Ishikawa (cell line): Measurements from ENCODE around the gene WWOX.

Source experiments
- CEBPB ChIP-seq: IDR thresholded peaks from 2 replicates; pipeline ENCODE4 v1.6.1; 2012
- CREB1 ChIP-seq: IDR thresholded peaks from 2 replicates; pipeline ENCODE4 v1.6.1; 2012; ENCODE audit warnings: low read depth
- EGR1 ChIP-seq: IDR thresholded peaks from 2 replicates; pipeline ENCODE4 v1.6.1; 2012
- EP300 ChIP-seq: IDR thresholded peaks from 2 replicates; pipeline ENCODE4 v1.6.1; 2012; ENCODE audit warnings: borderline replicate concordance
- FOXM1 ChIP-seq: IDR thresholded peaks from 2 replicates; pipeline ENCODE4 v1.6.1; 2012; ENCODE audit warnings: low read depth, borderline replicate concordance
- MAX ChIP-seq: IDR thresholded peaks from 2 replicates; pipeline ENCODE4 v1.6.1; 2012
- NFIC ChIP-seq: IDR thresholded peaks from 2 replicates; pipeline ENCODE4 v1.6.1; 2012
- RAD21 ChIP-seq: IDR thresholded peaks from 2 replicates; pipeline ENCODE4 v1.6.1; 2012; ENCODE audit warnings: low read depth
- TAF1 ChIP-seq: IDR thresholded peaks from 2 replicates; pipeline ENCODE4 v1.6.1; 2012; ENCODE audit warnings: low read depth, mild to moderate bottlenecking
- TCF12 ChIP-seq: IDR thresholded peaks from 2 replicates; pipeline ENCODE4 v1.6.1; 2012; ENCODE audit warnings: low read depth
- TEAD4 ChIP-seq: IDR thresholded peaks from 2 replicates; pipeline ENCODE4 v1.6.1; 2012
- USF1 ChIP-seq: IDR thresholded peaks from 2 replicates; pipeline ENCODE4 v1.6.1; 2012
- YY1 ChIP-seq: IDR thresholded peaks from 2 replicates; pipeline ENCODE4 v1.6.1; 2012; ENCODE audit warnings: low read depth
- ZBTB7A ChIP-seq: IDR thresholded peaks from 2 replicates; pipeline ENCODE4 v1.6.1; 2012; ENCODE audit warnings: low read depth
- TF ChIP-seq, protein P1 (sequence below): IDR thresholded peaks from 2 replicates; pipeline ENCODE4 v1.6.1; 2012; ENCODE audit warnings: low read depth, mild to moderate bottlenecking

The WWOX gene

DNA sequence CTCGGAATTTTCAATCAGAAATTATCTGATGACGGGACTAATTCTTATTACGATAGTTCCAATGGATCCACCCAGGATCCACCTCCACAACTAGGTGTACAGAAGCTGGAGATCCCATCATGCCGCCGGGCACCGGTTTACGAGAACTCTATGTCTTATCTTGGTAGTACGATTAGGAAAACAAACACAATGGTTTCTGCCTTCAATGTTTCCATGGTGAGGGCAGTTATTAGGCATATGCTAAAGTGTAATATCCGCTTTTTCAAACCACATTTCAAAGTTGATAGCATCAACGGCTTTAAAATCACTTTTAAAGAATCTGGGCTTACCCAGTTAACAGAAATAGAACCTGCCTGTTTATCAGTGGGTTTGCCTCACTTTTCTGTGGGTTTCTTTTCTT is 795.4 kb downstream of the WWOX start:
- TF ChIP-seq YY1 (no peak), ZBTB7A (no peak), MAX (no peak), FOXM1 (no peak), CREB1 (no peak), CEBPB (no peak), TEAD4 (no peak), EP300 (no peak), TCF12 (no peak), EGR1 (no peak), RAD21 (no peak), TAF1 (no peak), NFIC (no peak), USF1 (no peak)
- TF ChIP-seq, protein P1, sequence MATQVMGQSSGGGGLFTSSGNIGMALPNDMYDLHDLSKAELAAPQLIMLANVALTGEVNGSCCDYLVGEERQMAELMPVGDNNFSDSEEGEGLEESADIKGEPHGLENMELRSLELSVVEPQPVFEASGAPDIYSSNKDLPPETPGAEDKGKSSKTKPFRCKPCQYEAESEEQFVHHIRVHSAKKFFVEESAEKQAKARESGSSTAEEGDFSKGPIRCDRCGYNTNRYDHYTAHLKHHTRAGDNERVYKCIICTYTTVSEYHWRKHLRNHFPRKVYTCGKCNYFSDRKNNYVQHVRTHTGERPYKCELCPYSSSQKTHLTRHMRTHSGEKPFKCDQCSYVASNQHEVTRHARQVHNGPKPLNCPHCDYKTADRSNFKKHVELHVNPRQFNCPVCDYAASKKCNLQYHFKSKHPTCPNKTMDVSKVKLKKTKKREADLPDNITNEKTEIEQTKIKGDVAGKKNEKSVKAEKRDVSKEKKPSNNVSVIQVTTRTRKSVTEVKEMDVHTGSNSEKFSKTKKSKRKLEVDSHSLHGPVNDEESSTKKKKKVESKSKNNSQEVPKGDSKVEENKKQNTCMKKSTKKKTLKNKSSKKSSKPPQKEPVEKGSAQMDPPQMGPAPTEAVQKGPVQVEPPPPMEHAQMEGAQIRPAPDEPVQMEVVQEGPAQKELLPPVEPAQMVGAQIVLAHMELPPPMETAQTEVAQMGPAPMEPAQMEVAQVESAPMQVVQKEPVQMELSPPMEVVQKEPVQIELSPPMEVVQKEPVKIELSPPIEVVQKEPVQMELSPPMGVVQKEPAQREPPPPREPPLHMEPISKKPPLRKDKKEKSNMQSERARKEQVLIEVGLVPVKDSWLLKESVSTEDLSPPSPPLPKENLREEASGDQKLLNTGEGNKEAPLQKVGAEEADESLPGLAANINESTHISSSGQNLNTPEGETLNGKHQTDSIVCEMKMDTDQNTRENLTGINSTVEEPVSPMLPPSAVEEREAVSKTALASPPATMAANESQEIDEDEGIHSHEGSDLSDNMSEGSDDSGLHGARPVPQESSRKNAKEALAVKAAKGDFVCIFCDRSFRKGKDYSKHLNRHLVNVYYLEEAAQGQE = no peak

- TF ChIP-seq EGR1 (no peak), ZBTB7A (no peak), TCF12 (no peak), TEAD4 (no peak), RAD21 (no peak), EP300 (no peak), YY1 (no peak)
Measured at GRCh38 chr16:78895681-78896080, 796.2 kb downstream of the WWOX start.

- TF ChIP-seq USF1 (no peak), TAF1 (no peak), EGR1 (no peak), RAD21 (no peak), CREB1 (no peak), TCF12 (no peak), EP300 (no peak), CEBPB (no peak)
Measured at GRCh38 chr16:78896280-78896679, 796.8 kb downstream of the WWOX start.

- TF ChIP-seq TEAD4 (no peak), USF1 (no peak), CEBPB (no peak), ZBTB7A (no peak), EP300 (no peak), CREB1 (no peak), EGR1 (no peak), TCF12 (no peak), TAF1 (no peak), RAD21 (no peak), YY1 (no peak), FOXM1 (no peak), MAX (no peak), NFIC (no peak)
- TF ChIP-seq, protein P1 = no peak
Measured at GRCh38 chr16:78897299-78897698, 797.8 kb downstream of the WWOX start.

DNA sequence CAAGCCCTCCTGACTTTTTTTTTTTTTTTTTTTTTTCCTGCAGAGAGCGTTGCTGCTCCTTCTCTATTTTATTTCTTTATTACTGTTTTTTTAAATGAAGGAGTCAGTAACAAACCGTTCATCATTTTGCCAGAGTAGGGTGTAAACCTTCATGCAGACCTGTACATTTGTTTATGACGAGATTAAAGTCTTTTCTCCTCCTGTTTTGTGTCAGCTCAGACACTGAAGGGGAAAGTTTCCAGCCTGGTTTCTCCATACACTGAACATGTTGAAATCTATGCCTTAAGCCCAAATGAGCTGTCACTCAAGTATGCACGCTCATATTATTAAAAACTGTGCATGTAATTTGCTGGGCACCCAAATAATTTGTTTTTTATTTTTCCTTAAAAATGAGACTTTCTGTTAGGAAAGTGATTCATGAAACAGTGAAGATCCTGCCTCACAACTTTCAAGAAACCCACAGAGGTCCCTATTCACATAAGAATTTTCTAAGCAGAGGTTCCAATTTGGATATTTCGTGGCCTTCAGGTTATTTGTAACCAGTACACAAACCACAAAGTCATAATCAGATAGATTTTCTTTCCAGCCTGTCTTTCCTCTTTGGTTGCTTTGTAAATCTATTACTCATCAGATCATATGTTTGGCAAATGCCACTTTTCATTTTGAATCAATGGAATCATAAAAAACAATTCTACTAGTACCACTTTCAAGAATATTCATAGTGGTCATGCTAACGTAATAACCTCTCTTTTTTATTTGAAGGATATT is 800.8 kb downstream of the WWOX start:
- TF ChIP-seq, protein P1 = no peak
- TF ChIP-seq EP300 (no peak), YY1 (no peak), ZBTB7A (no peak)
